Trophoblast cell (in vitro differentiated cells and primary cell): Measurements from ENCODE around the gene CCDC195.

ENCODE experiments used
- DNase-seq, 2 donors: peaks; one replicate each; pipeline ENCODE4 v3.0.0-alpha.2; 2016
- H2AFZ ChIP-seq: 2 replicates; pipeline ENCODE4 v1.6.1; 2013; ENCODE audit warnings: low read length, moderate library complexity, mild to moderate bottlenecking; ENCODE audit not compliant: insufficient read depth, poor library complexity
- H2AK5ac ChIP-seq: 2 replicates; pipeline ENCODE4 v1.6.1; 2013; ENCODE audit warnings: mild to moderate bottlenecking, low read length
- H2BK120ac ChIP-seq: 2 replicates; pipeline ENCODE4 v1.6.1; 2013; ENCODE audit warnings: low read length, mild to moderate bottlenecking, moderate library complexity; ENCODE audit not compliant: insufficient read depth, poor library complexity
- H2BK12ac ChIP-seq: 2 replicates; pipeline ENCODE4 v1.6.1; 2013; ENCODE audit warnings: mild to moderate bottlenecking, low read length, moderate library complexity
- H2BK5ac ChIP-seq: 2 replicates; pipeline ENCODE4 v1.6.1; 2013; ENCODE audit warnings: low read length, low read depth, moderate library complexity, mild to moderate bottlenecking; ENCODE audit not compliant: poor library complexity
- H3K14ac ChIP-seq: 2 replicates; pipeline ENCODE4 v1.6.1; 2013; ENCODE audit warnings: mild to moderate bottlenecking, low read length
- H3K18ac ChIP-seq: 2 replicates; pipeline ENCODE4 v1.6.1; 2013; ENCODE audit warnings: mild to moderate bottlenecking, low read length
- H3K23ac ChIP-seq: 2 replicates; pipeline ENCODE4 v1.6.1; 2013; ENCODE audit warnings: low read length
- H3K27ac ChIP-seq: 2 replicates; pipeline ENCODE4 v1.5.1; 2013; ENCODE audit warnings: low read depth, mild to moderate bottlenecking, inconsistent platforms, low read length, moderate library complexity
- H3K27me3 ChIP-seq: 2 replicates; pipeline ENCODE4 v1.6.1; 2013; ENCODE audit warnings: inconsistent platforms, mild to moderate bottlenecking, low read length, moderate library complexity; ENCODE audit not compliant: insufficient read depth
- H3K36me3 ChIP-seq, 2 experiments: 1 replicate in 1 of 2; 2 replicates in 1 of 2; pipeline ENCODE4 v1.6.1; 2013; ENCODE audit warnings: low read length in 2 of 2, mild to moderate bottlenecking in 2 of 2, moderate library complexity in 1 of 2; ENCODE audit not compliant: insufficient read depth in 2 of 2, control insufficient read depth in 1 of 2
- H3K4ac ChIP-seq: 2 replicates; pipeline ENCODE4 v1.6.1; 2013; ENCODE audit warnings: low read depth, mild to moderate bottlenecking, low read length, moderate library complexity
- H3K4me1 ChIP-seq, 2 experiments: 1 replicate in 1 of 2; 2 replicates in 1 of 2; pipeline ENCODE4 v1.6.1; 2013; ENCODE audit warnings: low read length in 2 of 2, mild to moderate bottlenecking in 2 of 2, moderate library complexity in 1 of 2; ENCODE audit not compliant: insufficient read depth in 2 of 2, control insufficient read depth in 1 of 2
- H3K4me2 ChIP-seq: 2 replicates; pipeline ENCODE4 v1.6.1; 2013; ENCODE audit warnings: inconsistent platforms, mild to moderate bottlenecking, low read length, moderate library complexity
- H3K4me3 ChIP-seq: 2 replicates; pipeline ENCODE4 v1.5.1; 2013; ENCODE audit warnings: mild to moderate bottlenecking, low read depth, low read length, inconsistent platforms
- H3K79me1 ChIP-seq: one replicate; pipeline ENCODE4 v1.6.1; 2013; ENCODE audit warnings: low read length
- H3K79me2 ChIP-seq: 2 replicates; pipeline ENCODE4 v1.6.1; 2013; ENCODE audit warnings: low read length, mild to moderate bottlenecking; ENCODE audit not compliant: control insufficient read depth, insufficient read depth, poor library complexity
- H3K9ac ChIP-seq: 2 replicates; pipeline ENCODE4 v1.6.1; 2013; ENCODE audit warnings: mild to moderate bottlenecking, low read length
- H3K9me3 ChIP-seq: 2 replicates; pipeline ENCODE4 v1.6.1; 2013; ENCODE audit warnings: low read depth, mild to moderate bottlenecking, control low read depth, inconsistent platforms, low read length; ENCODE audit not compliant: insufficient read depth
- H4K12ac ChIP-seq: 2 replicates; pipeline ENCODE4 v1.6.1; 2013; ENCODE audit warnings: low read depth, mild to moderate bottlenecking, low read length, moderate library complexity
- H4K8ac ChIP-seq: 2 replicates; pipeline ENCODE4 v1.6.1; 2013; ENCODE audit warnings: low read depth, mild to moderate bottlenecking, low read length, moderate library complexity
- H4K91ac ChIP-seq: one replicate; pipeline ENCODE4 v1.6.1; 2013; ENCODE audit warnings: low read depth, mild to moderate bottlenecking, low read length, moderate library complexity
- WGBS: extraction: QIAGEN DNeasy Blood & Tissue Kit; methylation state at CpG from one replicate; pipeline ENCODE4 v1.1.7; 2013; ENCODE audit warnings: missing lambda C conversion rate; ENCODE audit not compliant: insufficient read length, insufficient coverage; ENCODE audit errors: extremely low coverage; 5-methylcytosine and 5-hydroxymethylcytosine counted together

The CCDC195 gene

DNA sequence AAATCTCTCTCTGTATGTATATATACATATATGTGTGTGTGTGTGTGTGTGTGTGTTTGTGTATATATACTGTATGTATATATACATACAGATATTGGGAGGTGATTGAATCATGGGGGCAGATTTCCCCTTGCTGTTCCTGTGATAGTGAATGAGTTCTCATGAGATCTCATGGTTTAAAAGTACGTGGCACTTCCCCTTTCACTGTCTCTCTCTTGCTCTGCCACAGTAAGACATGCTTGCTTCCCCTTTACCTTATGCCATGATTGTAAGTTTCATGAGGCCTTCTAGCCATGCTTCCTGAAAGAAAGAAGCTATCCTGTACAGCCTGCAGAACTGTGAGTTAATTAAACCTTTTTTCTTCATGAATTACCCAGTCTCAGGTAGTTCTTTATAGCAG, 18.8 kb upstream of the CCDC195 start:
- no peak overlapping the region for H3K23ac ChIP-seq
- H3K9me3 ChIP-seq: peaks cover 9% of the 10 kb centered on the region
- WGBS: no CpG with 5 or more reads among the region's 1 CpG

DNA sequence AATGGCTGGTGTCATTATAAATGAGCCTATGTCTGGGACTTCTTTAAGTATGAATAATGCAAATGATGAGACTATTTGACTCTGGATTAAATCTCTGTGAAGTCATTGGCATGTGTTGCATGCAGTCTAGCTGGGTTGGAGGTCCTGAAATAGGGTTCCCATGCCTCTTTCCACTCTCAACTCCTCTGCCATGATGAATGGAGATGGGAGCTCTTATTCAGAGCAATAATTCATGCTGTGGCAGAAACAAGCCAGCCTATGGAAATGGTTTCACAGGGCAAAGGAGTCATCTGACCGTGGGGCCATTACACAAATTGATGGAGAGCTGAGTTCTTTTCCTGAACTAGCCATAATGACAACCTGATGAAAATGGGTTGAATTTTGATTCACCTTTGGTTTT, 15.5 kb upstream of the CCDC195 start:
- no peak overlapping the region for H2AK5ac ChIP-seq
- no peak overlapping the region for H3K18ac ChIP-seq
- no peaks in the 10 kb centered on the region for H3K36me3 ChIP-seq
- no peak overlapping the region for H3K4me2 ChIP-seq
- H3K27ac ChIP-seq: no peak overlapping the region
- H2AFZ ChIP-seq: no peak overlapping the region
- no CpG with 5 or more reads among the region's 1 CpG for WGBS
- no peak overlapping the region for H3K4me3 ChIP-seq
- no peaks in the 10 kb centered on the region for H3K27me3 ChIP-seq
- H3K79me1 ChIP-seq: no peaks in the 10 kb centered on the region
- H3K23ac ChIP-seq: no peak overlapping the region
- H2BK120ac ChIP-seq: no peak overlapping the region
- H3K4me1 ChIP-seq: no peaks in the 10 kb centered on the region
- DNase-seq: no peak
- H3K79me2 ChIP-seq: no peaks in the 10 kb centered on the region
- peaks cover 6% of the 10 kb centered on the region for H3K9me3 ChIP-seq
- no peak overlapping the region for H4K91ac ChIP-seq
- no peak overlapping the region for H3K9ac ChIP-seq
- H3K14ac ChIP-seq: no peak overlapping the region
- no peak overlapping the region for H3K4ac ChIP-seq
- H4K12ac ChIP-seq: no peak overlapping the region
- no peak overlapping the region for H2BK5ac ChIP-seq
- H4K8ac ChIP-seq: no peak overlapping the region
- no peak overlapping the region for H2BK12ac ChIP-seq

More for the DNA sequence above, 18.8 kb upstream of the CCDC195 start:
- H4K8ac ChIP-seq: no peak overlapping the region
- no peak overlapping the region for H3K14ac ChIP-seq
- no peak overlapping the region for H3K9ac ChIP-seq
- H2BK5ac ChIP-seq: no peak overlapping the region
- DNase-seq: no peak
- no peak overlapping the region for H3K4me2 ChIP-seq
- no peak overlapping the region for H2AK5ac ChIP-seq
- H3K4me3 ChIP-seq: no peak overlapping the region
- H3K27me3 ChIP-seq: no peaks in the 10 kb centered on the region
- no peaks in the 10 kb centered on the region for H3K79me2 ChIP-seq
- H3K18ac ChIP-seq: no peak overlapping the region
- no peak overlapping the region for H2BK120ac ChIP-seq
- no peak overlapping the region for H3K4ac ChIP-seq
- H3K4me1 ChIP-seq: no peaks in the 10 kb centered on the region
- H2AFZ ChIP-seq: no peak overlapping the region
- H4K91ac ChIP-seq: no peak overlapping the region
- no peaks in the 10 kb centered on the region for H3K79me1 ChIP-seq
- H4K12ac ChIP-seq: no peak overlapping the region
- no peak overlapping the region for H3K27ac ChIP-seq
- H2BK12ac ChIP-seq: no peak overlapping the region
- H3K36me3 ChIP-seq: no peaks in the 10 kb centered on the region

DNA sequence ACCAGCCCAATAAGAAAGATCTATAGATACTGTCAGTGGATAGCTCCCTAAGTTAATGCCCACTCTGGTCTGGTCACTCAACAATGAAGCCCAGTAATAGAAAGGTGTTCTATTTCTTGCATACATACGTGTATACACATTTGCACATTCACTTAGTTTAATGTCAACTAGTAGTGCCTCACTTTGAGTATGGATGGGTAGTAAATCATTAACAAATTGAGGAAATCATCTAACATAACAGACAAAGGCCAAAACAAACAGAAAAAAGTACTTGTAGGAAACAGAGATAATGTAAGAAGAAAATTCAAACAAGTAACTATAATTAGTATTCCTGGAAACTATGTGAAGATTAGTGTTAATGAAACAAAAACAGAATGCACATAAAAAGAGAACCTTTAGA, 13.3 kb upstream of the CCDC195 start:
- Histone ChIP-seq H3K9ac (no peak overlapping the region), H2AK5ac (no peak overlapping the region), H3K27ac (no peak overlapping the region), H3K4ac (no peak overlapping the region), H3K14ac (no peak overlapping the region), H3K4me1 (no peaks in the 10 kb centered on the region), H4K12ac (no peak overlapping the region), H3K79me1 (no peaks in the 10 kb centered on the region), H3K23ac (no peak overlapping the region), H4K91ac (no peak overlapping the region), H2BK12ac (no peak overlapping the region), H3K27me3 (no peaks in the 10 kb centered on the region), H3K4me3 (no peak overlapping the region), H3K79me2 (no peaks in the 10 kb centered on the region), H2BK5ac (no peak overlapping the region), H2AFZ (no peak overlapping the region), H3K18ac (no peak overlapping the region), H3K36me3 (no peaks in the 10 kb centered on the region), H2BK120ac (no peak overlapping the region), H3K4me2 (no peak overlapping the region), H4K8ac (no peak overlapping the region), H3K9me3 (no peaks in the 10 kb centered on the region)
- no peak for DNase-seq
- WGBS: no CpG with 5 or more reads among the region's 1 CpG

DNA sequence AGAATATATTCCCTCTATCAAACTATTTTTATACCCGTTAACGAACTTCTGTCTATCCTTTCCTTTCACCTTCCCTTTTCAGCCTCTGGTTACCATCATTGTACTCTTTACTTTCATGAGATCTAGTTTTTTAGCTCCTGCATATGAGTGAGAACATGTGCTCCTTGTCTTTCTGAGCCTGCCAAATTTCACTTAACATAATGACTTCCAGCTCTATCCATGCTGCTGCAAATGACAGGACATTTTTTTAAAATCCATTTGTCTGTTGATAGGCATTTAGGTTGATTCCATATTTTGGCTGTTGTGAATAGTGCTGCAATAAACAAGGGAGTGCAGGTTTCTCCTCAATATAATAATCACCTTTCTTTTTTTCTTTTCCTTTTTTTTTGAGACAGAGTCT, 8.2 kb upstream of the CCDC195 start:
- Histone ChIP-seq H4K12ac (no peak overlapping the region), H3K14ac (no peak overlapping the region), H3K27me3 (no peaks in the 10 kb centered on the region), H2BK12ac (no peak overlapping the region), H4K8ac (no peak overlapping the region), H2AFZ (no peak overlapping the region), H3K9ac (no peak overlapping the region), H3K79me1 (no peaks in the 10 kb centered on the region), H3K9me3 (no peaks in the 10 kb centered on the region), H2AK5ac (no peak overlapping the region), H3K27ac (no peak overlapping the region), H3K36me3 (no peaks in the 10 kb centered on the region), H3K4me3 (no peak overlapping the region), H3K79me2 (no peaks in the 10 kb centered on the region), H3K4ac (no peak overlapping the region), H2BK5ac (no peak overlapping the region), H2BK120ac (no peak overlapping the region), H3K18ac (no peak overlapping the region), H3K23ac (no peak overlapping the region), H3K4me2 (no peak overlapping the region), H3K4me1 (no peaks in the 10 kb centered on the region), H4K91ac (no peak overlapping the region)
- whole genome bisulfite sequencing: 100% methylated on average over 2 of the region's 2 CpGs
- no peak for DNase-seq
